Esophagus muscularis mucosa (tissue), 3 donors: ENCODE measurements around the gene LGI1.

ENCODE experiments used
- POLR2A ChIP-seq: fragments of 450-650 bp; IDR thresholded peaks from one replicate; pipeline ENCODE4 v1.6.1; 2017; ENCODE audit warnings: antibody characterized with exemption, moderate library complexity, mild to moderate bottlenecking, low read depth
- POLR2AphosphoS5 ChIP-seq, 2 donors: sonication (generic); formaldehyde crosslinking; IDR thresholded peaks; one replicate each; pipeline ENCODE4 v1.6.1; 2017; ENCODE audit warnings: antibody characterized with exemption in 2 of 2
- TF ChIP-seq, protein P1 (sequence below), 3 experiments: fragments of 200-600 bp in 2 of 3; fragments of 450-650 bp in 1 of 3; sonication (generic) in 2 of 3; IDR thresholded peaks; one replicate each; pipeline ENCODE4 v1.5.1; 2017 to 2019; ENCODE audit warnings: antibody characterized with exemption in 3 of 3, mild to moderate bottlenecking in 2 of 3, moderate library complexity in 1 of 3

DNA sequence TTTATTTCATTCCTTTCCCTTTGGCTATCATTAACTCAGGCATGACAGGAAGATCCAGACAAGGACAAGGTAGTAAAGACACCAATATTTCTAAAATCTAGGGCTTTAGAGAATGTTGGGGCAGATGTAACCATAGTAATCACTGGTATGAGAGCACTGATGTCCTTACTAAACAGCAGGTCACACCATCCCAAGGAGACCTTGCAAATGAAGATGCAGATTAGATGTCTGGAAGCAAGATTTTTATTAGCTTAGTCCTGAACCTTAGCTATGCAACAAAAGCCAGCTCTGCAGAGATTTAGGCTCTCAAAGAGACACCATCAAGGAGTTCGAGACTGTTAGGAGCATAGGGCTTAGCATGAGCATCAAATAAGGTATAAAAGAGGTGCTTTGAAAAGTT is 31.7 kb upstream of the LGI1 start:
- TF ChIP-seq, protein P1, sequence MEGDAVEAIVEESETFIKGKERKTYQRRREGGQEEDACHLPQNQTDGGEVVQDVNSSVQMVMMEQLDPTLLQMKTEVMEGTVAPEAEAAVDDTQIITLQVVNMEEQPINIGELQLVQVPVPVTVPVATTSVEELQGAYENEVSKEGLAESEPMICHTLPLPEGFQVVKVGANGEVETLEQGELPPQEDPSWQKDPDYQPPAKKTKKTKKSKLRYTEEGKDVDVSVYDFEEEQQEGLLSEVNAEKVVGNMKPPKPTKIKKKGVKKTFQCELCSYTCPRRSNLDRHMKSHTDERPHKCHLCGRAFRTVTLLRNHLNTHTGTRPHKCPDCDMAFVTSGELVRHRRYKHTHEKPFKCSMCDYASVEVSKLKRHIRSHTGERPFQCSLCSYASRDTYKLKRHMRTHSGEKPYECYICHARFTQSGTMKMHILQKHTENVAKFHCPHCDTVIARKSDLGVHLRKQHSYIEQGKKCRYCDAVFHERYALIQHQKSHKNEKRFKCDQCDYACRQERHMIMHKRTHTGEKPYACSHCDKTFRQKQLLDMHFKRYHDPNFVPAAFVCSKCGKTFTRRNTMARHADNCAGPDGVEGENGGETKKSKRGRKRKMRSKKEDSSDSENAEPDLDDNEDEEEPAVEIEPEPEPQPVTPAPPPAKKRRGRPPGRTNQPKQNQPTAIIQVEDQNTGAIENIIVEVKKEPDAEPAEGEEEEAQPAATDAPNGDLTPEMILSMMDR (IDR thresholded peaks at IDR 0.05), result no peak
- TF ChIP-seq POLR2A, result no peak
- no peak for TF ChIP-seq POLR2AphosphoS5 (IDR thresholded peaks at IDR 0.05)
